A549 (cell line): ENCODE results near the gene PTTG1IP.

Source experiments
- MAZ ChIP-seq: fragments of 150-350 bp; IDR thresholded peaks from 2 replicates; pipeline ENCODE4 v1.6.1; 2014; ENCODE audit warnings: antibody characterized with exemption, low read depth, low read length, borderline replicate concordance
- POLR2A ChIP-seq: IDR thresholded peaks from 2 replicates; pipeline ENCODE4 v1.6.1; 2012; ENCODE audit warnings: mild to moderate bottlenecking, low read length
- TF ChIP-seq, protein P1 (sequence below): fragments of >200 bp; sonication (Bioruptor Twin); formaldehyde crosslinking; IDR thresholded peaks from 3 replicates; pipeline ENCODE4 v1.5.1; 2016

DNA sequence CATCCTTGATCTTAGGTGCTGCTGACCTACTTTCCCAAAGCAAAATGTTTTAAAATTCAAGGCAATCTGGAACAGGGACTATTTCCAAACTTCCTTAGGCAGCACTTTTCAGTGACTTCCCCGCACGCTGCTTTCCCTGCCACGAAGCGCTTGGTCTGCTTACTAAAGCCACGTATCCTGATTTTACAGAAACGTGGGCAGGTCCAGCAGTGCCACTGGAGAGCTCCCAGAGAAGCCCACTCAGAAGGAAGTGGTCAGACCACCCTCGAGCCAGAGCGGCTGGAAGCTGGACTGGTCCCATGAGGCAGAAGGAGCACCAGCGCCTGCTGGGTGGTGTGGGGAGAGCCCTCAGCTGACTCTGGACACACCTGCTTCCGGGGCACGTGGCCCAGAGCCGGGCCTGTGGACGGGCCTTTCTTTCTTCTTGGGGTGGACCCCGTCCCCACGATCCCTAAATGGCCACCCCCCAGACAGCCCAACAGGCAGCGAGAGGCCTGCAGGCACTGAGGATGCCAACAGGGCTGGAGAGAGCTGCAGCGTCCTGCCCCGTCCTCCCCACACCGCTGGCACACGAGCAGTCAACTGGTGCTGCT lies 23.2 kb downstream of the PTTG1IP start:
- TF ChIP-seq, protein P1, sequence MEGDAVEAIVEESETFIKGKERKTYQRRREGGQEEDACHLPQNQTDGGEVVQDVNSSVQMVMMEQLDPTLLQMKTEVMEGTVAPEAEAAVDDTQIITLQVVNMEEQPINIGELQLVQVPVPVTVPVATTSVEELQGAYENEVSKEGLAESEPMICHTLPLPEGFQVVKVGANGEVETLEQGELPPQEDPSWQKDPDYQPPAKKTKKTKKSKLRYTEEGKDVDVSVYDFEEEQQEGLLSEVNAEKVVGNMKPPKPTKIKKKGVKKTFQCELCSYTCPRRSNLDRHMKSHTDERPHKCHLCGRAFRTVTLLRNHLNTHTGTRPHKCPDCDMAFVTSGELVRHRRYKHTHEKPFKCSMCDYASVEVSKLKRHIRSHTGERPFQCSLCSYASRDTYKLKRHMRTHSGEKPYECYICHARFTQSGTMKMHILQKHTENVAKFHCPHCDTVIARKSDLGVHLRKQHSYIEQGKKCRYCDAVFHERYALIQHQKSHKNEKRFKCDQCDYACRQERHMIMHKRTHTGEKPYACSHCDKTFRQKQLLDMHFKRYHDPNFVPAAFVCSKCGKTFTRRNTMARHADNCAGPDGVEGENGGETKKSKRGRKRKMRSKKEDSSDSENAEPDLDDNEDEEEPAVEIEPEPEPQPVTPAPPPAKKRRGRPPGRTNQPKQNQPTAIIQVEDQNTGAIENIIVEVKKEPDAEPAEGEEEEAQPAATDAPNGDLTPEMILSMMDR = no peak
- TF ChIP-seq POLR2A = no peak
- TF ChIP-seq MAZ = no peak
